Measurements from ENCODE around the gene UPF3A. TPM values are rescaled to one million over a fixed set of nuclear protein-coding genes. Genes with fewer than 3 reads are reported as not detected.

The UPF3A gene
- total RNA-seq, 6 donors from 2014 or later, result 27.5 to 117 (median 48.6) TPM

- no peak for TF ChIP-seq POLR2AphosphoS5 (IDR thresholded peaks at IDR 0.05)
- no peak for TF ChIP-seq POLR2A (IDR thresholded peaks at IDR 0.05)
- no peak for TF ChIP-seq CTCF (IDR thresholded peaks at IDR 0.05)
- TF ChIP-seq EP300 (IDR thresholded peaks at IDR 0.05), result no peak
- Histone ChIP-seq H3K27me3 (no peaks in the 10 kb centered on the region), H3K36me3 (no peaks in the 10 kb centered on the region), H3K27ac (peak overlapping the region; percentile 88 to 94 (median 90)), H3K9me3 (no peaks in the 10 kb centered on the region), H3K4me3 (peak overlapping the region; percentile 16 to 97 (median 78)), H3K4me1 (peaks cover 24 to 41% (median 31%) of the 10 kb centered on the region in 4 donors)
- no peak for DNase-seq
- no peak for ATAC-seq (ENCODE audit: low FRiP score in 2 of 2)
- 87 to 91% methylated on average over 17 of the region's 17 CpGs for WGBS, 2 donors
Observed at GRCh38 chr13:114313061-114313860, 31.9 kb downstream of the UPF3A start.

- Histone ChIP-seq H3K27me3 (no peaks in the 10 kb centered on the region), H3K4me1 (peaks cover 30 to 49% (median 41%) of the 10 kb centered on the region in 4 donors), H3K4me3 (peak within 1 kb of the TSS; percentile 53 to 97 (median 78)), H3K36me3 (no peaks in the 10 kb centered on the region), H3K9me3 (no peaks in the 10 kb centered on the region), H3K27ac (peak within 1 kb of the TSS; percentile 88 to 94 (median 90))
- peak; percentile 95 to 100 for DNase-seq
- 1 to 2% methylated on average over 13 to 66 of the region's 107 CpGs for WGBS, 2 donors
- TF ChIP-seq CTCF (IDR thresholded peaks at IDR 0.05) (peak in 3 of 6 experiments; percentile 22 to 39 (median 34)), POLR2A (IDR thresholded peaks at IDR 0.05) (peak; percentile 59 to 94 (median 88)), EP300 (IDR thresholded peaks at IDR 0.05) (peak in 2 of 4 donors; percentile 48 to 68), POLR2AphosphoS5 (IDR thresholded peaks at IDR 0.05) (peak; percentile 77 to 79)
- ATAC-seq (ENCODE audit: low FRiP score in 2 of 2), result peak; percentile 95 to 98
Observed at GRCh38 chr13:114314074-114314912, 32.9 kb downstream of the UPF3A start, which contains the start of gene CHAMP1. Gene CHAMP1 (plus strand): TSS chr13:114314503. CDS start chr13:114323843, 9,340 bp downstream.

DNA sequence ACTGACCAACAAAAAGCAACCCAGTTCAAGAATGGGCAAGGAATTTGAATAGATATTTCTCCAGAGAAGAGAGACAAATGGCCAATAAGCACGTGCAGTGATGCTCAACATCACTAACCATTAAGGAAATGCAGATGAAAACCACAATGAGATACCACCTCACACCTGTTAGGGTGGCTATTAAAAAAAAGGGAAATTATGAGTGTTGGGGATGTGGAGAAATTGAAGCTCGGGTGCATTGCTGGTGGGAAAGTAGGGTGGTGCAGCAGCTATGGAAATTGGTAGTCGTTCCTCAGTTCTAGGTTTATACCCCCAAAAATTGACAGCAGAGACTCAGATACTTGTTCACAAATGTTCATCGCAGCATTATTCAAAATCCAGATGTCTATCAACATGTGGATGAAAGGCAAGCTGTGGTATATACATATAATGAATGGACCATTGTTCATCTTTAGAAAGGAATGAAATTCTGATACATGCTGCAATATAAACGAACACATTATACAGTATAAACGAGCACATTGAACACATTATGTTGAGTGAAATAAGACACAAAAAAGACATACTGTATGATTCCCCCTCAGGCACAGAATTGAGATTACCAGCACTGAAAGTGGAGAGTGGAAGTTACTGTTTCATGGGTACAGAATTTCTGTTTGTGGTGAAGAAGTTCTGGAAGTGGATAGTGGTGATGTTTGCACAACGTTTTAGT lies 33.8 kb downstream of the UPF3A start:
- TF ChIP-seq CTCF (IDR thresholded peaks at IDR 0.05) (no peak), POLR2AphosphoS5 (IDR thresholded peaks at IDR 0.05) (no peak), EP300 (IDR thresholded peaks at IDR 0.05) (no peak), POLR2A (IDR thresholded peaks at IDR 0.05) (no peak)
- Histone ChIP-seq H3K4me3 (peak overlapping the region; percentile 53 to 97 (median 78)), H3K4me1 (peaks cover 38 to 58% (median 46%) of the 10 kb centered on the region in 4 donors), H3K27me3 (no peaks in the 10 kb centered on the region), H3K36me3 (no peaks in the 10 kb centered on the region), H3K27ac (peak overlapping the region; percentile 88 to 94 (median 90)), H3K9me3 (no peaks in the 10 kb centered on the region)
- DNase-seq (no peak), ATAC-seq (ENCODE audit: low FRiP score in 2 of 2) (no peak)
- 15 to 16% methylated on average over 7 of the region's 7 CpGs for WGBS, 2 donors

DNA sequence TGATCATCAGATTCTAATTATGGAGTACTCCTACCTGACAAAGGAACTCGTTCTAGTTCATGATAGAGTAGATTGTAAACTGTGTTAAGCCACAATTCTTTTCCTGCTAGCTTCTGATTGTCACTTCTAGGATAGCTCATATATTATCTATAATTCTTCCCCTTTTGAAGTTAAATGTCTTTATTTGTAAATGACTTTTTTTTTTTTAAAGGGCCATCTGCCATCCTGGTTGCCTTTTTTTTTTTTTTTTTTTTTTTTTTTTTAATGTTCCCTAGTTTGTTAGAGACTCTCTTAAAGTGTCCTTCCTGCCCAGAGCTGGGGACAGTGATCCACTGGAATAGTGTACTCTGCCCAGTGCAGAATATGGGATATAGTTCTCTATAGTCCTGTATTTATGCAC lies 37.2 kb downstream of the UPF3A start:
- H3K36me3 ChIP-seq, result peaks cover 5 to 24% (median 20%) of the 10 kb centered on the region in 4 donors
- WGBS, 2 donors, result 14 to 16% methylated on average over 1 of the region's 1 CpG
- no peak overlapping the region for H3K4me3 ChIP-seq
- H3K27me3 ChIP-seq, result no peaks in the 10 kb centered on the region
- H3K4me1 ChIP-seq, result peaks cover 34 to 56% (median 42%) of the 10 kb centered on the region in 4 donors
- H3K27ac ChIP-seq, result peak overlapping the region in 1 of 4 donors; percentile 32
- no peak for TF ChIP-seq POLR2AphosphoS5 (IDR thresholded peaks at IDR 0.05)
- no peak for TF ChIP-seq EP300 (IDR thresholded peaks at IDR 0.05)
- TF ChIP-seq POLR2A (IDR thresholded peaks at IDR 0.05), result no peak
- TF ChIP-seq CTCF (IDR thresholded peaks at IDR 0.05), result no peak
- ATAC-seq (ENCODE audit: low FRiP score in 2 of 2), result no peak
- no peaks in the 10 kb centered on the region for H3K9me3 ChIP-seq
- no peak for DNase-seq

Data from upper lobe of left lung (tissue), 6 donors.